NCI-H510A (cell line): Measurements from ENCODE around the gene PRRT1.
"Not testable (repeated sequence)": the region's sequence is repeated elsewhere in the genome, so short reads cannot be mapped to it uniquely, and the experiment has no call there.

Experiments
- DNase-seq: peaks from one replicate; lab custom pipeline; 2025; lab: John Stamatoyannopoulos, UW

Gene PRRT1

DNA sequence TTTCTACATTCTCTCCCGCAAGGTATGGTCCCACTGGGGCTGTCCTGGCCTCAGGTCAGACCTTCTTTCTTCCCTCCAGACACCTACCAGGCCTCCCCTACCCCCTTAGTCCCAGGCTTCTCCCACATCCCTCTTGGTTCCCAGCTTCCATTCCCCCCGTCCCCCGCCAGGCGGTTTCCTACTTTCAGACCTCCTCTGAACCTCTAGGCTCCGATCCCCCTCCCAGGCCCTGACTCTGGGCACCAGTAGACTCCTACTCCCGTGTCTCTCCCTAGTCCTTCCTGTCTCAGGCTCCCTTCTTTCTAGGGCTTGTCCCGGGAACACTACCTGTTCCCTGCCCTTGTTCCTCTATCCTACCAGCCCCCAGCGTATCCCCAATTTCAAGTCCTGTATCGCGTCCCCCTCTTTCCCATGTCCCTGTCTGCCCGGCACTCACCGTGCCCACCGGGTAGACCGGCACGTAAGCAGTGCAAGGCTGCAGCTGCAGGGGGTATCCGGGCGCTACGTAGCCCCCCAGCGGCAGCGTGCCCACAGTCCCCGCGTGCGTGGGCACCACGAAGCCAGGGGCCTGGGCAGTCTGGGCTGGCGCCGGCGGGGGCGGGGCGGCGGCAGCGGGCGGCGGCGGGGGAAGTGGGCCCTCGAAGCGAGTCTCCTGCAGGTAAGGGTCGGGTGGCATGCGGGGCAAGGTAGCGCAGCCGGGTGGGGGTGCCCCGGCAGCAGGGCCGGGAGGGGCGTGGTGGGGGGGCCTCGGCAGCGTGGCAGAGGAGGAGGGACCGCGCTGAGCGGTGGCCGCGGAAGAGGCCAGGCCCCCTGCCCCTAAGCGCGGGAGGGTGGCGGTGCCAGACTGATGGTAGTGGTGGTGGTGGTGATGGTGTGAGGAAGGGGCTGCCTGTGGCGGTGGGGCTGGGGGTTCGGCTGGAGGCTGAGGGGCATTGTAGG is 1.5 kb downstream of the PRRT1 start:
- no peak for DNase-seq

DNA sequence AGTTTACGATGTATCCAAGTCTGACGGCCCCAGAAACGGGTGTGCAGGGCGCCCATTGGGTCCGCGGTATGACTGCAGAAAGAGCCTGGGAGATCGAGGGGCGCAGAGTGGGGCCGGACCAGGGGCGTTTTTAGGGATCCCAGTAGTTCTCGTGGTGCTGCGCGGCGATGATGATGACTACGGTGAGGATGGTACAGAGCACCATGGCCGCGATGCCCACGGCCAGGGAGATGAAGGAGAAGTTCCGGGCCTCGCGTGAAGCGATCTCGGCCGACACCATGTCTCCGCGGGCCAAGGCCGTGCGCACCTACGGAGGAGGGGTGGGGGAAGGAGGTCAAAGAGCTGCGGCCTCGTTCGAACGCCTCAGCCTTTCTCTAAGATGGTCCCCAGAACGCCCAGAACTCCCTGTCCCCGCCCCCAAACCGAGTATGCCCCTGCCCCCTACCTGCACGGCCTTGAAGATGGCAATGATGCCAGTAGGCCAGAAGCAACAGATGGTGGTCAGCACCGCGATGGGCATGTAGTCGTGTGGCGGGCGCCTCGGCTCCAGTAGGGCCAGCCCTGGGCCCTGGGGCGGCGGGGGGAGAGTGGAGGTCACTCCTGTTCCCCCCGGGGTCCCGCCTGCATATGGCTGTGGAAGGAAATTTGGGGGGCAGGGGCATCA is 2.5 kb downstream of the PRRT1 start:
- no peak for DNase-seq

DNA sequence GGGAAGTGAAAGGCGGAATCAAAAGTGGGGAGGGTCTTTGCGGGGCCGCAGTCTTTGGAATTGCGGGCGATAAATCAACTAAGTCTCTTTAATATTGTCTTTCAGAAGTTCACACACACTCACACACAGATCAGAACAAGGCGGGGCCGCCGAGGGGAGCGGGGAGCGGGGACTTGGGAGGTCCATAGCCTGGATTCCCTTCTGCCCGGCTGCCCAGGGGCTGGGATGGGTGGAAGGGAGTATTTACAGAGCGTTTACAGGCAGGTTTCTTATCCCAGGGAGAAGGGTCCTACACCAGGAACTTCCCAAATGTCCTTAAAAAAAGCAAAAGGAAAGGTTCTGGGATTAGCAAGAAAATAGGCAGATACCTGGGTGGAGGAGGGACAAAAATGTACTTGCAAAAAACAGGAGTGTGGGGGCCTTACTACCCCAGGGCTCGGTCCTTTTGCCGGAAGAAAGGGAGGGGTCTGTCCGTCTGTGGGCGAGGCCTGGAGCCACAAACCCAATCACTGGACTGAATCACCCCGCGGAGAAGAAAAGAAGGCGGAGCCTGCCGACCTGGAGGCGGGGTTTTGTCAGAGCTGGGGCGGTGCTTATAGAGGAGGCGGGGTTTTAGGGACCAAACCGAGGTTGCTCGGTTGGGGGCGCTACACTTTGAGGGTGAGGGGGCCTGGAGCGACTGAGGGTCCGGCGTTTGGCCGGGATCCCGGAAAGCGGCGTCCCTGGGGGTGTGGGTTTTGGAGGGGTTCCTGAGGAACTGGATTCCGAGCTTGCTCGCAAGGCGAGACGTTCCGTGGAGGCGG is 3.2 kb downstream of the PRRT1 start:
- DNase-seq: no peak

DNA sequence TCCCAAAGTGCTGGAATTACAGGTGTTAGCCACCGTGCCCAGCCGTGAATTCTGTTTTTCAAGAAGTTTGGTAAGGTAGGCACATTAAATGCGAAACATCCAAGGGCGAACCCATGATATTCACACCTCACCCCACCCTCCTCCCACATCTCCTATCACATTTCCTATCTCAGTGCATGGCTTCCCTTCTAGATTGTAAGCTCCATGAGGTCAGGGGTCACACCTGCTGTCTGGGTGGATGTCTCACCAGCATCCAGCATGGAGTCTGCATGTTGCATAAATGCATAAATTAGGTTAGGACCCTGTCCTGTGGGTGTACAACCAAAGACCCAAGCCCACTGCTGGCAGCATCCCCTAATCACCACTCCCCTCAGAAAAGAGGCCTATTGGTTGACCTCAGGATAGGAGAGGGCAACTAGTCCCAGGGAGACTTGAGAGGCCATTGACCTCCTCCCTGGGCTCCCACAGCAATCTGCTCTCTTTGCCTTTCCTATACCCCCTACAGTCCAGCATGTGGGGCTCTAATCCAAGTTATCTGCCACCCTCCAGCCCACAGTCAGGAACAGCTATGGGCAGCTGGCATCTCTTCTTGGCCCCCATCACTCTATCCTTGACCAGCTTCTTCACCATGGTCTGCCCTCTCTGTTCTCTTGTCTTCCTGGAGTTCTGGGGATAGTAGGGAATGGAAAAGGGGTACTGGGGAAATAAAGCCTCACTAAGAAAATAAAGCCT is 4.2 kb downstream of the PRRT1 start:
- DNase-seq: no peak

DNA sequence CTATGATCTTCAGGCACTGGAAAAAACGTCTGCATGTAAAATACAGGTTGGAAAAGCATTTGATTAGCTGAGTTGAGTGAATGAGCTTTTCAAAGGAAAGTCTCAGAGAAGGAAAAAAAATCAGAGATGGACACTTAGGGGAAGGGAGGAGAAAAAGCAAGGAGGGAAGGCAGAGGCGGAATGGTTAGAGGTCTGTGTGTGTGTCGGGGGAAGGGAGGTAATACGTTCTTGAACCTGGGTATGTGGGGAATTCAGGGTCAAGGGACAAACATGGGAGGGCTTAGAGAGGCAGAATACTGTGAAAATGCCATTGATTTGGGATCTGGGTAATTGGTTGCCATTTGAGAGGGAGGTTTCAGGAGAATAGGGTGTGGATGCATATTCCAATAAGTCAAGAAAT is 5.1 kb downstream of the PRRT1 start:
- no peak for DNase-seq

DNA sequence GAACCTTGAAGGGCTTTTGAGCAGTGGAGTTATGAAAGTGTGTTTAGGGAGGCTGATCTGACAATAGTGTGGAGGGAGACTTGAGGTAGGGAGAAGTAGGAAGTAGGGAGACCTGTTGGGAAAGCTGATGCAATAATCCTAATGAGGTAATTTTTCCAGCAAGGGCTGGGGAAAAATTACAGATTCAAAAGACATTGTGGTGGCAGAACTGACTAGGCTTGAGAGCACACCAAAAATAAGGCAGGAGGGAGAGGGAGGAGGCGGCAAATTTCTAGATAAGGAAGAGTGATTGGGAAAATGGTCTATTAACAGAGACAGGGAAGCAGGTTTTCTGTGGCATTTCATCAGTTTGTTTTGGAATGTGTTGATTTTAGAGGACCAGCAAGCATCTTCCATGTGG is 5.5 kb downstream of the PRRT1 start:
- DNase-seq: no peak

DNA sequence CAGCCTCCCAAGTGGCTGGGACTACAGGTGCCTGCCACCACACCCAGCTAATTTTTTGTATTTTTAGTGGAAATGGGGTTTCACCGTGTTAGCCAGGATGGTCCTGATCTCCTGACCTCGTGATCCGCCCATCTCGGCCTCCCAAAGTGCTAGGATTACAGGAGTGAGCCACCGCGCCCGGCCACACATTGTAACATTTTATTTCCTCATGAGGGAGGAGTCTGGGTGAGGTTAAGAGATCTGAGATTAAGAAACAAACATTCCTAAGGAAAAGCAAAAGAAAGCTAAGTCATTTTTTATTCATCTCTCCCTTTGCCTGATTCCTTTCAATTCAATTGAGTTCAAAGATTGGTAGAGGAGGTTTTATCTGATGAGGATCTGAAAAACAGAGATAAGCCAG is 7.5 kb downstream of the PRRT1 start:
- not testable (repeated sequence) for DNase-seq

DNA sequence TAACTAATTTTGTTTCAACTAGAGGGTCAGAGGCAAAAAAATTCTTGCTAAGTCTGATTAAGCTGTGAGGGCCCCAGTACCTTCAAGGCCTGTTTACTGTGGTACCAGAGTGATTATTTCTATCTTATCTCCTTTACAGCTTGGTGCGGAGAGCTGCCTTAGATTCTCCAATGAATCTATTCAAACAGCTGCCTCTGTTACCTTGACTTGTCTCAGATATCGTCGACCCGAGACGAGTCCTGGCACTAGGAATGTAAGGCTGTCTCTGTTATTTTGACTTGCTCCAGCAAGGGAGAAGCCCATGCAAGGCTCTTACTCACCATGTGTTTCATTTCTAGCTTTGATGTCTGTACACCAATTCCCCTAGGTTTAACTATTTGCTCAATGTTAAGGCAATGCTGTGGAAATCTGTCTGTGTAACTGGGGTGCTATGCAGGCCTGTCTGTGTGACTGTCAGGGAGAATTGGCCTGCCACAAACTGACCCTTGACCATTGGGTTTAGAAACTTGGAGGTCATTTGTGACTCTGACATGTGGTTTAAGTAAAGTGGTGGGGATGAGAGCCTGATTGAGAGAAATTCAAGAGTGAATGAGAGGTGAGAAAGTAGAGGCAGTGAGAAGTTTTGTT is 11.2 kb downstream of the PRRT1 start:
- DNase-seq: no peak

DNA sequence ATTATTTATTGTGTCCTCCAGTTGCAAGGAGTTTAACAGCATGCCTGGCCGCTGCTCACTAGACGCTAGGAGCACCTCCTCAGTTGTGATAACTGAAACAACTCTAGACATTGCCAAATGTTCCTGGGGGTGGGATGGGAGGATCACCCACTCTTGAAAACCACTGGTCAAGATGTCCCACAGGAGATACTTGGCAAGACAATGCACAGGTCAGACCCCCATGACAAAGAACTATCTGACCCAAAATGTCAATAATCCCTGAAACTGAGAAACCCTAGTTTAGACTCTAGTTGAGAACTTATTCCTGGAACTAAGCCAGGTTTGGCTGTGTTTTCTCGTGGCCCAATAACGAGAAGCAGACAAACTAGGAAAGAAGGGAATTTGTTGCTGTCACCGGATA is 12.1 kb downstream of the PRRT1 start:
- no peak for DNase-seq

DNA sequence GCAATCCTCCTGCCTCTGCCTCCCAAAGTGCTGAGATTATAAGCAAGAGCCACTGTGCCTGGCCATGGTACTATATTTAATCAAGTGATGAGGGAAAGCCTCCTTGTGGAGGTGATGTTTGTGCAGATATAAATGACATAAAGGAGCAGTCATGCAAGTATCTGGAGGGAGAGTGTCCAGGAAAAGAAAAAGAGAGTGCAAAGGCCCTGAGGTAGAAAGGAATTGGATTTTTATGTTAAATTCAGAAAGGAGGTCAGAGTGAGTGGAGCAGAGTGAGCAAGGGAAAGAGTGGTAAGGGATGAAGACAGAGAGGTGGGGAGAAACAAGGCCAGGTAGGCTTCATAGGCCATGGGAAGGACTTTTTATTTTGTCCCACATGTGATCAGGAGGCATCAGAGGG is 14.3 kb downstream of the PRRT1 start:
- no peak for DNase-seq

DNA sequence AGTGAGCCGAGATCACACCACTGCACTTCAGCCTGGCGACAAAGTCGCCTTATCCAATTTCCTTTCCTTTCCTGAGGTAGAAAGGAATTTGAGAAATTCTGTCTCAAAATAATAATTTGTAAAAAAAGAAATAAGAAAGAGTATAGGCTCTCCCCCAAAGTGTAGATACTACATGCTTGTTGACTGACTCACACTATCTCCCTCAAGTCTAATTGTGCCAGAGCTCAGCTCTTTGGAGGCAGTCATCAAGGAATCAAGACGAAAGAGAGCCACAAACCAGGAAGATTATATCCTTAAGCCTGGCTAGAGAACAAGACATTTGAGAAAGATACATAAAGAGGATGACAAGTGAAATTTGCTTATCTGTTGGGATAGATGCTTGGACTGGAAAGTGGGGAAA is 18.0 kb downstream of the PRRT1 start:
- DNase-seq: no peak

DNA sequence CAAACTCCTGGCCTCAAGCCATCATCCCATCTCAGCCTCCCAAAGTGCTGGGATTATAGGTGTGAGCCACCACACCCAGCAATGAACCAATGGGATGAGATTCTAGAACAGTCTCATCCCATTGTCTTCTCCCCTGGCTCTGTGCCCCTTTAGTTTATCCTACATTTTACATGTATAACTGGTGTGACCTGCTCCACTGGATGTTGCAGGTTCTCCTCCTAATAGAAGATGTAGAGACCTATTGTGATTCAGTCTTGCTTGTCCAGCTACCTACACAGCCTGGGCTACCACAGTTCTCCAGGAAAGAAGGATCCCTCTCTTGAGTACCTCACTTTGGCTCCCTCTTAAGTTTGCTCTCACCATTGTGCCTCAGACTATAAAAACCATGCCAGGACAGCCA is 19.6 kb downstream of the PRRT1 start:
- no peak for DNase-seq

DNA sequence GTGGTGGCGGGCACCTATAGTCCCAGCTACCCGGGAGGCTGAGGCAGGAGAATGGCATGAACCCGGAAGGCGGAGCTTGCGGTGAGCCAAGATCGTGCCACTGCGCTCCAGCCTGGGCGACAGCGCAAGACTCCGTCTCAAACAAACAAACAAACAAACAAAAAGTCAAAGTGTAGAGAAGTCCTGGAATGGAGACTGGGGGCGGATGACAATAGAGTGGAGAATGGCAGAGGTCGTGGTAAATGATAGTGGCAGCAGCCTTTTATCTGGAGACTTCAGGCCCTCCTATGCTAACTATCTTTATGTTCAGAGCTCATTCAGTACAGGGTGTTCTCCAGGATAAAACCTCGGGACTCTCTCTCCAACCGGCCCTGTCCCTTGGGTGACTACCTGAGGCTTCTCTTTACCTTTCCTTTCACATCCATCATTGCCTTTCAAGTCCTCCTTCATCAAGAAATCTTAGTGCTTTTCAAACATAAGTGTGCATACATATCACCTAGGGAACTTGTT is 20.2 kb downstream of the PRRT1 start:
- no peak for DNase-seq

DNA sequence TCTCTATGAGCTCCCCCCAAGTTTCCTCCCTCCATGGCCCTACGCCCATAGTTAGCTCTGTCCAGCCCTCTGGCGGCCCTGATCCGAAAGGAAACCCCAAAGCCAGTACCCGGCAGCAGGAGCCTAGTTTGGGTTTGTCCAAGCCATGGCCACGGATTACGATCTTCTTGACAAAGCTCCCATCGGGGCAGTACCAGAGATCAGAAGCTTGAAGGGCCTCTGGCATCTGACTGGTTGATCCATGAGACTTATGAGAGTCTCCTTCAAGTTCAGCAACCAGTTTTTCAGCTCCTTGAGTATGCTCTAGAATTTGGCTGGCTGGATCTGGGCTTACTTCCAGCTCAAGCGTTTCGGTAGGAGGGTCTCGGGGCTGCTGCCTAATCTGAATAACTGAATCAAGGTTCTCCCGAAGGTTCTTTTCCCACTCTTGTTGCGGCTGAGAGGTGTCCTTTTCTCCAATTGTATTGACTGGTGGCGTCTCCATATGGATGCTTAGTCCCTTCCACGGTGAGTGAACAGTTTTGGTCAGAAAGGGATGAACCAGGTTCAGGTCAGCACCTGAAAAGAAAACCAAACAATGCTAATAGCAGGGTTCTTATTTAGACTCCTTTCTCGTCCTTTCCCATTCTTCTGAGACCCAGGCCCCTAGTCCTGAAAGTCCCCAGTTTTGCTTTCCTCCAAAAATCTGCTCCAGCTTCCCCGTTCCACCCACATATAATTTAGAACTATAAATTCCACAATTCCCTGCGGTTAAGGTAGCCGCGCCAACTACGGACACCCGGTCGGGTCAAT is 22.2 kb downstream of the PRRT1 start:
- DNase-seq: no peak

DNA sequence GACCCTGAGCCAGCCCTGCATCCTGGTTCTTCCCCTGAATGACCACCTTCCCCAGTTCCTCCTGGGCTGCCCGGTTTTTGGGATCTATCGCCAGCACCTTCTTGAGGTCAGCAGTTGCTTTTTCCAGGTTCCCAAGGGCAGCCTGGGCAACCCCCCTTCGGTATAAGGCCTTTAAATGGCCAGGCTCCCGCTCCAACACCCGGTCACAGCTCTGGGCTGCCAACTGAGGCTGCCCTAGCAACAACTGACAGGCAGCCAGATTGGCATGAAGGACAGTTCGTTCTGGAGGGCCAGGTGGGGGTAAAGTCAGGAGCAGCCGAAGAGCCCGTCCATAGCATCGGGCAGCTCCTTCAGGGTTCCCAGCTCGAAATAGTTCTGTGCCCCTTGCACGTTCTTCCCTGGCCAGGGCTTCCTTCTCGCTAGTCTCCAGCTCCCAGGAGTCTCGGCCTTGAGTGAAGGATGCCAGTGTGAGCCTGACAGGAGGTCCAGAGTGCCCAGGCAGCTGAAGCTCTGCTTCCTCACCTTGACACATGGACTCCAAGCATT is 22.9 kb downstream of the PRRT1 start:
- no peak for DNase-seq

DNA sequence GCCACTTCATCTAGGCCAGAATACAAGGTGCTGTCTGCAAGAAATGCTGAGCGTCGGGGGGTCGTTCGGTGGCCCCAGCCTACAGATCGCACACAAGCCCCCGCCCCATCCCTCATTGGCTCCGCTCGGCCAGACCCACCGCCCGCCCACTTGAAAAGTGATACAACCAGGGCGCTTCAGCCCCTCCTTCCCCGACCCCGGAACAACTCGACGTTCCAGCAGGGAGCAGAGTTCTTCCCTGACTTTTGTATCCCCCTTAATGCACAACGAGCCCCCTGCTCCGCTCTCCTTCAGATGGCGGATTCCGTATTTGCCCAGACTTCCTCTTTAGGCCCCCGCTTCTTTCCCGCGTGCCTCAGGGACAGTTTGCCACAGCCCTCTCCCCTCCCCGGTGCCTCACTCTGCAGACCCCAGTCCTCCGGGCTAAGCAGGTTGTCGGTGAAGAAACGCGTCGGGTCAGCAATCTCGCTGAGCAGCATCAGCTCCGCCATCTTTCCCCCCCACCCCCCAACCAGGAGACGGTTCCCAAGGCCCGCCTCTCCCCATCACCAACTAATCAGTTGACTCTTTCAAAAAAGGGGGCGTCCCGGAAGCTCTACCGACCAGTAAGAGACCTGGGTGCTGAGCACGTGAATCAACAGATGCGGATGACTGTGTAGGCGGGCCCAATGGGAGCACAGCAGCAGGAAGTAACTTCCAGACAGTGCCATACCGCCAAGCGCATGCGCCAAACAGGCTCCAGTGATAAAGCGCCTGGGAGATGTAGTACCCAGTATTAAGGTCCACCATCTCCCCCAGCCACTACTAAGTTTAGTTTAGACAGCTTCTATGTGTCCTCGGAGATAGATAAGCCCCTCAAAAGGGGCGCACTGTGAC is 23.8 kb downstream of the PRRT1 start, which contains the start of gene ATF6B:
Gene ATF6B (minus strand): TSS at position 530 of the 876 bp plus-strand sequence. CDS start 39 bp downstream, at position 491.
- peak; percentile 99 for DNase-seq

DNA sequence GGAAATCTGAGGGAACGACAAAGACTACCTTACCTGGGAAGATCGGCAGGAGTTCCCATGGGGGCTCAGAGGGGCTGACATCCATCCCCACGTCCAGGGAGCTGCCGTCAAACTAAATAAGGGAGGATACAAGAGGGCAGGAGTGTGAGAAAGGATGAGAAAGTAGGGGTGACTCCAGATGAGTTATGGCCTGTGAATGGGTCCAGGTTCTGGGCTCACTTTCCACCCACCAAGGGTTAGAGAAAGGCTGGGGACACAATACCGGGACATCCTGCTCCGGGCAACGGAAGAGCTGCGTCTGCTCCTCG is 24.4 kb downstream of the PRRT1 start:
- DNase-seq: no peak

DNA sequence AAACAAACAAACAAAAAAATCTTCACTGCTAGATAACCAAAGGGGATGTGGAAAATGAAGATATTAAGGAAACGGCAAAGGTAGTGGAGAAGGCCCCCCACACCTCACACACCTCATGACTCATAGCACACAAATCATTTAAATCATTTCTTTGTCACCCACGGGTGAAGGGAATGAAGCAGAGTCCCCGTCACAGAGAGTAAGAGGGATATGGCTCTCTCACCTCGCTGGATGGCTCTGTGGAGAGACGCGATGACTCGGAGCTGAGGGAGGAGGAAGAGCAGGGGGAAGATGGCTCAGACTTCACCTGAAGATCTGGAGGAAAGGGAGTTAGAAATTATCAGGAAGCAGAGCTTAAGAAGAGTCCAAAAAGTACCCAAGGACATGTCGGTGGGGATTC is 24.9 kb downstream of the PRRT1 start:
- no peak for DNase-seq

DNA sequence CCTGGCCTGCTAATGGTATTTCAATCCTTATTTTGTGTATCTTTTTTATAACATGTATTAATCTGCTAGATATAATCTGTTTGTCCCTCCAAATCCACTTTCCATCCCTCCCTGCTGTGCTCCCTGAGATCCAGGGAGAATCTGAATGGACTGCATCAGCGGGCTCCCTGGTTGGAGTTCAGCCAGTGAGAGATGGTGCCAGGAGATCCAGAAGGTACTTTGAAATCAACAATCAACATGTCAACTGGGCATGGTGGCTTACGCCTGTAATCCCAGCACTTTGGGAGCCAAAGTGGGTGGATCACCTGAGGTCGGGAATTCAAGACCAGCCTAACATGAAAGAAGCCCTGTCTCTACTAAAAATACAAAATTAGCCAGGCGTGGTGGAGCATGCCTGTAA is 28.1 kb downstream of the PRRT1 start:
- no peak for DNase-seq
